GM19395 (cell line): ENCODE data around the gene M1AP.

Source experiments
- ATAC-seq: cut with Tn5 transposase; IDR thresholded peaks from one replicate; pipeline ENCODE4 v1.9.1; 2021; ENCODE audit warnings: mild to moderate bottlenecking, moderate library complexity; ENCODE audit not compliant: unreplicated experiment

Gene M1AP

DNA sequence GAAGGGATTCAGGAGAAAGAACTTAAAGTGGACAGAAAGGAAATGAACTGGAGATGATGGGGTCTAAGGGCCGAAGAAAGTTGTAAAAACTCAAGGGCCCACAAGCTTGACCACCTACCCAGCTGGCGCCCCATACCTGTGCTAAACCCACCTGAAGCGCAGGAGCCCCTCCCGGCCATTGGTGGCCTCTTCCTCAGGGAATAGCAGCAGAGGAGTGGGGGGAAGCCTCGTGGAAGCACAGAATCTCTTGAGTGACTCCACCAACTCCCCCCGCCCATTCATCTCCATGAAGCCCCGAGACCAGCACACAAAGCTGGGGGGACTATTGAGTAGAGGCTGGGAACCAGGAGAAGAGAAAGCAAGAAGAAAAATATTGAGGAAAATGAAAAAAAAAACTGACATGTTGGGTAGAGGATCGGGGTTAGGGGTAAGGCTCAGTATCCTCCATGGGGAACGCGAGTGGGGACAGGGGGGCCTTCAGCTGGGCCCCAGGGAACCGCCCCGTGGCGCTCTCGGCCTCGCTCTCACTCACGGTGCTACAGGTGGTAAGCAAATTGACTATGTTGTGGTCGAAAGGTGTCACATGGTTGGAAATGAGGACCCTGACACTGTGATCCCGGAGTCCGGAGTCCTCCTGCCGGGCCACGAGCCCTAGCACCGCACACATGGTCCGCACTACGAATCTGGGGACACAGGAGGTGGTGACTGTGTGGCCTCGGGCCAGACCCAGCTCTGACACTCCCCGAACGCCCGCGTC lies 119.4 kb downstream of the M1AP start:
- ATAC-seq = peak; percentile 15

DNA sequence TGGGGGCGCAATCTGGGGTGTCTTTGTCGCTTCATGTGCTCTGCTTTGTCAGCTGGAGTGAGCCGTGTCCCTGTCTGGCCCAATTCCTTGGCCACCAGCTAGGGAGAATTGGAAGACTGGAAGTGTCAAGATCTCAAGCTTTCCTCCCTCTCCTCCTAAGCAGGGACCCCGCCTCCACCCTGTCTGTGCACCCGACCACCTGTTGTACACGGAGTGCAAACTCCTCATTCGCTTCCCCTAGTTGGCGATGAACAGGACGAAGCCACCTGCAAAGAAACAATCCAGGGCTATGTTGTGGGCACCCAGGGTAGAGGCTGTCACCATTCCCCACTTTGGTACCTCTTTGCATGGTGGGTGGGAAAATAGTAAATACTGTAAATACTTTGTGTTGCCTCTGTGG lies 120.4 kb downstream of the M1AP start:
- no peak for ATAC-seq

DNA sequence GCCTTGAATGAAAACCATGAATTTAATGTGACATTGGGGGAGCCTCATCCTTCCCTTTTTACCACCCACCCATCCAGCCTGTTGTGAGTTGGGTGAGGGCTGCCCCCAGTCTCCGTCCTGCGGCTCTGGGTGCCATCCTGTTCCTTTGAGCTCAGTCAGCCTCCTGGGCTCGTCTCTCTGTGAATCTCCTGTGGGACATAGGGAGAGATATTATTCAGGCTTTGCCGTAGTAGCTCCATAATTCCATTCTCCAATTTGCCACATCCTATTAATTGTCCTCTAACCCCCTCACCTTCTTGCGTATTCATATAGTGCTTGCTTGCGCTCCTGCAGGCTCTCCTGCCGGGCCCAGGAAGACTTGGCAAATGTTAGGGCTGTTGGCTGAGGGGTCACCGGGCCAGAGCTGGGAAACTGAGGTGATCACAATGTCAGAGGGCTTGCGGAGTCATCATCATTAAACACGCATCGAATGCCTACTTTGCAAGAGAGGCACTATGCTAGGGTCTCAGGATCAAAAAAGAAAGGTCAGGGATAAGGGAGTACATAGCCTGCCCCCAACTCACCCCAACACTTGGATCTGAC lies 121.4 kb downstream of the M1AP start:
- no peak for ATAC-seq

DNA sequence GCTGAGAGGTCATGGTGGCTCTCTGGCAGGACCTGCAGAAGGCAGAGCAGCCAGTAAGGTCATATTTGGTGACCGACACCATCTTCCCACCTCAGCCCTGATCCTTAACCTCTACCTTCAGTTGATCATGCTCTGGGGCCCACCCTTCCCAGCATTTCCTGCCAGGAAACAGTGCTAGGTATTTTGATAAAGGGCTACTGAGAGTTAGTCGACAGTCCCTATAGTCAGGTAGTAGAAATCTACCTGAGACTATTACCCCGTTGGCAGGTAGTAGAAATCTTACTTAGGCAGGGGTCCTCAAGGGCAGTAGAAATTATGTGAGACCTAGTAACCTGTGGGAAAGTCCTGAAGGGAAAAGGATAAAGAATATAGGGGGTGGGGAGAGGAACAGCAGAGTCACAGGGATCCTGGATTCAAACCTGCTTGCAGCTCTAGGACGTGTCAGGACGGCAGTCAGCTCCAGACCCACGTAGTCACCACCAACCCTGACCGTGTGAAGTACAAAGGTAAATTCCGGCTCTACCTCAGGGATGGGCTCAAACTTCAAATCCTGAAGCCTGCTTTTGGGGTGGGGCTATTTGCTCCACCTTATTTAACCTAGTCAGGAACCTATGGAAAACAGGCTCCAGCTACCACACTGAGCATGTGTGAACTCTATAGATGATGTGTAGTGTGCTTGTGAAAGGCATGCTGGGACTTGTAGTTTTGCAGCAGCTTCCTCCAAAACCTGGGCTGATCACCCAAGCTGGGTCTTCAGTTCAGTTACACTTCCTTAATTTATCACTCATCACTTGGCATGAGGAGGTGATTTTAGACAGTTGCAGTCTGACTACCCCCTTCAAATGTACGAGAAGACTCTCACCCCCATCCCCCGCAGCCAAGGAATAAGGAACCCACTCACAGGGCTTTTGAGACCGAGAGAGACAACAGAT lies 122.1 kb downstream of the M1AP start, which contains the start of gene DQX1:
Gene DQX1 (minus strand): TSS at position 515 of the 932 bp plus-strand sequence. CDS start 502 bp downstream, at position 13.
- ATAC-seq = no peak

DNA sequence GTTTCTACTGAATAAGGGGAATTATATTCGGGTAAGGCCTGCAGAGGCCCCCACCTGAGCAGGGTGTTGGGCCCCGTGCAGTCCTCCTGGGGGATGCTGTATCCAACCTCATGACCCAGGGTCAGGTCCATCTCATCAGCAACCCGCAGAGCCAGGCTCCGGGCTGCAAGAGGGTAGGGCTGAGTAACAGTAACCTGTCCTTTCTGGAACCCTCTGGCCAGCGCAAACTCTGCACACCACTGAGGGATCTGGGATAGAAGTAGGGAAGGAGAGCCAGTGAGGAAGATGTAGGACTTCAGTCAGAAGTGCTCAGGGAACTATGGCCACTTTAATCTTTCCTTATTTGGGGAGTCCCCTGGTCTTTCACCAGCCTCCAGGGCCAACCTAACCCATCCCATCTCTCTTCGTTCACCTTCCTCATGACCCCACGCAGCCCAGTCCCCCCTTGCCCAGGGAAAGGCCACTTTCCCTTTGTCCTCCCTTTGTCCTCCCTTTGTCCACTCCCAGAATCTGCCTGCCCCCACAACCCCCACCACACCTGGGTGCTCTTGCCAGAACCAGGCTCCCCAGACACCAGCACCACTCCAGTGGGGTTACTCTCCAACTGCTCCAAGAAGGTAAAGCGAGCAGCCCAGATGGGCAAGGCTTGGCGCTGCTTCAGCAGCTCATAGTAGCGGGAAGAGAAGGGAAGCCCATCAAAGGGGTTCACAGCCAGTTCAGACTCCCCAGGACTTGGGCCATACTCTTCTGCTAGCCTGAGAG lies 123.0 kb downstream of the M1AP start:
- ATAC-seq = no peak

DNA sequence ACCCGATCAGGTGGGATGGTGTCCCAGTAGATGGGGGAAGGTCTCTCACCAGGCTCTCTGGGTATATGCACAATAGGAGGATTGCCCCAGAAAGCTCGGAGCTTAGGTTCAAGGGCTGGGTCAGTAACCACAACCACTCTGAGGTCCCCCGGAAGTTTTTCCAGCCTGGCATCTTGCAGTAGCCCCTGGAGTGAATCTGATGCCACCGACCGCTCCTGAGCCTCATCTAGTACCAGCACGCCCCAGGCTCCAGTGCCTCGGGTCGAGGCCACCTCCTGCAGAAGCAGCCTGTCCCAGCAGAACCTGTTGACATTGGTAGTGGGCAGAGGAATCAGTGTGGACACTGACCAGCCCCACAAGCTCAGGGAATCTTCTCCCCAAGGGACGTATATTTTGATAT lies 124.1 kb downstream of the M1AP start:
- no peak for ATAC-seq

DNA sequence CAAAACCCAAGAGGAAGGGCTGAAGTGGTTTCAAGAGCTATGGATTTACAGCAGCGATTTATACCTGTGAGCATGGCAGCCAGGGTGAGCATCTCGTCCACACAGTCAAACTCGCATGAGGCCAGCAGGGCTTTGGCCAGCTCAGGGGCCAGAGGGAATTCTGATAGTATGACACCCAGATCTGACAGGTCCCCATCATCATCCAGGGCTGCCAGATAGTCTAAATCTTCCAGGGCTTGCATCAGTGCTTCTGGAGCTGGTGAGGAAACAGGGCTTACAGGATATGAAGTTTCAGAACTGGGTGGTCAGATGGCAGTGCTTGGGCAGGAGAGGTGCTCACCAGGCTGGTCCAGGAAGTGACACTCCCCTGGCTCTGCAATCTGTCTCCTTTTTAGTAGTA lies 125.6 kb downstream of the M1AP start:
- ATAC-seq = no peak

GRCh38 chr2:74516650-74517049 lies 131.5 kb downstream of the M1AP start:
- no peak for ATAC-seq

DNA sequence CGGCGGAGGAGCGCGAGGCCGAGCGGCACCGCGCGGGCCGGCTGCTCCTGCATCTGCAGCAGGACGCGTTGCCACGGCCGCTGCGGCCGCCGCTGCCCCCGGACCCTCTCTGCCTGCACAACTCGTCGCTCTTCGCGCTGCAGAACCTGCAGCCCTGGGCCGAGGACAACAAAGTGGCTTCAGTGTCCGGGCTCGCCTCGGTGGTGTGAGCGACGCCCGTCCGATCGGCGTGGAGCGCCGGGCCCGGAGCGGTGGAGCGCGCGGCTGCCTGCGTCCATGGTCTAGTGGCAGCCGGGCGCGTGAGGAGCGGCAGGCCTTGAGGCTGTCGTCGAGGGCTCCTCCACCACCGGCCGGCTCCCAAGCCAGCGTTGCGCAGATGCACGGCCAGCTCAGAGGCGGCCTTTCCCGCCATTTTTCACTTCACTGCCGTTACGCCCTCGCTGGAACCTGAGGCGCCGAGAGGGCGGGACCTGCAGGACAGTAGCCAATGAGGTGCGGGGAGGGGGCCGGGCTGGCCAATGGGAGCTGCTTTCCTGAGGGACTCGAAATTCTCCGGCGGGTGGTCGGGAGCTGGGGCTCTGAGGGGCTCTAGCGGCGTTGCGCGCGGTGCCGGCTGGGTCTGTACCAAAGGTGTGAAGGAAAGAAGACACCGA lies 132.0 kb downstream of the M1AP start:
- peak; percentile 72 for ATAC-seq

DNA sequence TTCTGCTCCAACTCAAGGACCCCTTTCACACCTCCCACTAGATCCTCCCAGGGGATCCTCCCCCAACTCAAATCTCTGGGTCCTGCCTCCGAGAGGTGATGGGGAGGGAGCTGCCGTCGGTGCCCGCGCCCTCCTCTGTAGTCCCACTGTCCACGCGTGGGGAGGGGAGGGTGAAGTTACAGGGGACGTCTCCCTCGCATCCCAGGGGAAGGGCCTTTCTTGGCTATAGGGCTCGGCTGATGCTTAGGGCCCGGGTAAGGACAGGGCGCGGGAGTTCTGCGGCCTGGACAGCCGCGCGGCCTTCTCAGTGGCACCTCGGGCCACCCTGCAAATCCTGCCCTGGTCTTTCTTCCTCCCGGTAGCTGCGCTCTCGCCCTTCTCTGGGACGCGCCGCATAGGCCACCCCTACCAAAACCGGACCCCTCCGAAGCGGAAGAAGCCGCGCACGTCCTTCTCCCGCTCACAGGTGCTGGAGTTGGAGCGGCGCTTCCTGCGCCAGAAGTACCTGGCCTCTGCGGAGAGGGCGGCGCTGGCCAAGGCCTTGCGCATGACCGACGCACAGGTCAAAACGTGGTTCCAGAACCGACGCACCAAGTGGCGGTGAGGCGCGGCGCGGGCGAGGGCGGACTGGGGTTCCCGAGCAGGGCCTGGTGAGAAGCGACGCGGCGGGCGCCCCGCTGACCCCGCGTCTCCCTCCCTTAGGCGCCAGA lies 132.7 kb downstream of the M1AP start:
- ATAC-seq = peak; percentile 7

- ATAC-seq = no peak
Measured at GRCh38 chr2:74514368-74515270, 133.5 kb downstream of the M1AP start, which contains the start of gene TLX2. TLX2 (plus strand) TSS chr2:74514450; CDS start chr2:74514807, 357 bp downstream.

DNA sequence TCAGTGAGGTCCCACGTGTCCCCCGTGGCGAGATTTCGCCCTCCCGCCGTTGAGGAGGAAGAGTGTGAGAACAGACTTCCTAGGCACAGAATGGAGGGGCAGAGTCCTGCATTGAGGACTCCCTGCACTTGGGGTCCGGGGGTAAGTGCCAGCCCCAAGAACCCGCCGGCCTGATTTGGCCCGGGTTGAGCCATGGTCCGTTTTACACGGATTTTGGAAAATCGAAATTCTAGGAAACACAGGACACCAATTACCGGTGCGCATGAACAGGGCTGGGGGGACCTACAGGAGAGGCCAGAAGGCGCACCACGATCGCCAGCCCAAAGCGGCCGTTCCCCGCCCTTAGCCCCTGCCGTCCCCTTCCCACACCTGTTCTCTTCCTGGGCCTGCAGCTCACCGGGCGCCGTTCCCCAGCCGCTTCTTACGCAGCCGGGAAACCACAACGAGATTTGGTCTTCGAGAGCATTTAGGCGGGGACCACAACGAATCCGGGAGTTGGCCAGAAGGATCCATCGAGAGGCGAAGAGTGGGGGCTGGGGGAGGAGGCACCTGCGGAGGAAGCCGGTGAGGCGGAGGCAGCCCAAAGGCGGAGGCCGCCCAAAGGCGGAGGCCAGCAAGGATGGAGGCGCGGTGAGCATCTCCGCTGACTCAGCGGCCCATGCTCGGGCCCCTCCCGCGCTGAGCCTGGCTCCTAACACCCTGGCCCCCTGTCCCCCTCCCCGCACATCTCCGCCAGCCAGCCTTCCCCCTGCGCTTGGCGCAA lies 134.3 kb downstream of the M1AP start:
- ATAC-seq = no peak

GRCh38 chr2:74512744-74513604 lies 135.2 kb downstream of the M1AP start:
- no peak for ATAC-seq

DNA sequence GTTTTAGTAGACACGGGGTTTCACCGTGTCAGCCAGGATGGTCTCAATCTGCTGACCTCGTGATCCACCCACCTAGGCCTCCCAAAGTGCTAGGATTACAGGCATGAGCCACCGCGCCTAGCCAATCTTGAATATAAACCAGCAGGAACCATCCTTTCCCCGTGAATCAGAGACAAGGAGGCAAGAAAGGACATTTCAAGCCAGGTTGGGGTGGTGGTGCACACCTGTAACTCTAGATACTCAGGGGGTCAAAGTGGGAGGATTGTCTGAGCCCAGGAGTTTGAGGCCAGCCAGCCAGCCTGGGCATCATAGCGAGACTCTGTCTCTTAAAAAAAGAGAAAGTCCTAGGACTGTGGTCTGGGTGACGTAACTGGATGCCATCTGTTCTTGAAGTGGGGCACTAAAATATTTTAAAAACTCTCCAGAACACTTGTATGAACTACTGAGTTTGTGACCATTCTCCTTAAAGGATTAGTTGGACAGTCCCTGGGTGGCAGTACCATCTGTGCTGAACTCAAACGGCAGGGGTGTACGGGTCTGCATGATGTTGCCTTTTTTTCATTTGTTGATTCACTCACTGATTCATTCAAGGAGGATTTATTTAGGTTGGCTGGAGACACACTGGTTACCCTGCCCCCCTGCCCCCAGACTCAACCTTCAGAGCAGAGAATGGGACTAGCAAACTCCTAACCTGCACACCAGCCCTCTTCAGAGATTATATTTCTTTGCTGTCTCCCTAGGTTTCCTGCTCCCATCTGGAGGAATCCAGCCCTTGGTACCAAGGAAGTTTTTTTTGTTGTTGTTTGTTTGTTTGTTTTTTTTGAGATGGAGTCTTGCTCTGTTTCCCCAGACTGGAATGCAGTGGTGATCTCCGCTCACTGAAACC lies 136.8 kb downstream of the M1AP start:
- no peak for ATAC-seq

DNA sequence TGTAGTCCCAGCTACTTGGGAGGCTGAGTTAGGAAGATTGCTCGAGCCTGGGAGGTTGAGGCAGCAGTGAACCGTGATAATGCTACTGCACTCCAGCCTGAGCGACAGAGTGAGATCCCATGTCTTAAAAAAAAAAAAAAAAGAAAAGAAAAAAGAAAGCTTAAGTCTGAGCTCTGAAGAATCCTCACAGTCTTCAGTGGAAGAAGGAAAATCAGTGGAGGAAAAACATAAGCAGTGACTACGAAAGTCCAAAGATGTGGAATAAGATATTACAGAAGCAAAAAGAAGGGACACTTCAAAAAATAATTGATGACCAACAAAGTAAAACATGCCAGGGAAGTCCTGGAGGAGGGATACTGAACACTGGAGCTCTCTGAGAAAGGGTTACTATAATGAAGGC lies 137.9 kb downstream of the M1AP start:
- ATAC-seq = no peak
